Right lung (tissue), 5 donors: ENCODE data around the gene IFNLR1. TPM values are rescaled to one million over a fixed set of nuclear protein-coding genes. Genes with fewer than 3 reads are reported as not detected.

Experiments
- DNase-seq, 2 donors: peaks; one replicate each; pipeline ENCODE4 v3.0.0-alpha.2; 2013
- polyA plus RNA-seq, 5 donors: library from polyadenylated mRNA; unstranded; fragments of 120-200 nt; gene quantifications; one replicate each; pipeline versions ENCODE4 v1.2.1 to v1.2.3, GENCODE V29; 2013; ENCODE audit warnings: inconsistent platforms in 1 of 5, low replicate concordance in 1 of 5; ENCODE audit not compliant: insufficient read length in 5 of 5, insufficient read depth in 1 of 5

IFNLR1 gene
- polyA plus RNA-seq, 5 donors = 2.5 to 4.7 (median 3.0) TPM

DNA sequence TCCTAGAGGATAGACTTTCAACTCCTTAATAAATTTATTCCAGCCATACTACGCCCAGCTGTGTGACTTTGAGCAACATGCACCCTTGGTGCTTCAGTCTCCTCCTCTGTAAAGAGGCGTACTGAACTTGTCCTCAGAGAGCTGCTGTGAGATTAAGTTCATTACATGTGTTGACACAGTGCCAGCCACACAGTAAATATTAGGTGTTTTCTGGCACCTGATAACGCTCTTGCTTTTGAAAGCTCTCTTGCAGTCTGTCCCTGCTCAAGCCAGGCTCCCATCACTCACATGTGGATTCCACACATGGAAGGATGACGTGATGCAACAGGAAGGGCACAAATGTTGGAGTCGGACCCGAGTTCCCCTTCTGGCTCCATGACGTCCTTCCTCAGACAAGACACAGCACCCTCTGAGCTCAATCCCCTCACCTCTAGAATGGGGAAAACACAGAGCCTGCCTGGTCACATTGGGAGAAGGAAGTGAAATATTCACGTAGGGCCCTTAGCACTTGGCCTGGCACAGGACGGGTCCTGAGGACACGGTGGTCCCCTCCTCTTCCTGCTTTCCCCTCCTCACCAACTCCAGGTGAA, 7.7 kb downstream of the IFNLR1 start:
- no peak for DNase-seq

DNA sequence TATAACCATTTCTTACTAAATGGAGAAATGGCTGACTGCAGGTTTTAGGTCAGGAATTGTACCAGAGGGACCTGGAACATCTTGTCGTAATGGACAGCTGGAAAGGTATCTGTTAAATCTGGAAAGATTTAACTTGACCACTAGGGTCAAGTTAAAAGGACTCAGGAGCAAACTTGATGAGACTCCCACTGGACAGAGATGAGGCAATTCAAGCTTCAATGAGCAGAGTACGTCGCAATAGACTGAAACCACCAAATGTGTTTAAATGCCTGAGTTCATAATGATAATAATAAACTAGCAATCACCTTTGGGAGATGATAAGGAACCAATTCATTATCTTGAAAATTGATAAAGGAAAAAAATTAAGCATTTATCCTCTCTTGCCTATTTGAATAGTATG, 8.7 kb downstream of the IFNLR1 start:
- DNase-seq = no peak

GRCh38 chr1:24177161-24177560, 9.9 kb downstream of the IFNLR1 start:
- no peak for DNase-seq

DNA sequence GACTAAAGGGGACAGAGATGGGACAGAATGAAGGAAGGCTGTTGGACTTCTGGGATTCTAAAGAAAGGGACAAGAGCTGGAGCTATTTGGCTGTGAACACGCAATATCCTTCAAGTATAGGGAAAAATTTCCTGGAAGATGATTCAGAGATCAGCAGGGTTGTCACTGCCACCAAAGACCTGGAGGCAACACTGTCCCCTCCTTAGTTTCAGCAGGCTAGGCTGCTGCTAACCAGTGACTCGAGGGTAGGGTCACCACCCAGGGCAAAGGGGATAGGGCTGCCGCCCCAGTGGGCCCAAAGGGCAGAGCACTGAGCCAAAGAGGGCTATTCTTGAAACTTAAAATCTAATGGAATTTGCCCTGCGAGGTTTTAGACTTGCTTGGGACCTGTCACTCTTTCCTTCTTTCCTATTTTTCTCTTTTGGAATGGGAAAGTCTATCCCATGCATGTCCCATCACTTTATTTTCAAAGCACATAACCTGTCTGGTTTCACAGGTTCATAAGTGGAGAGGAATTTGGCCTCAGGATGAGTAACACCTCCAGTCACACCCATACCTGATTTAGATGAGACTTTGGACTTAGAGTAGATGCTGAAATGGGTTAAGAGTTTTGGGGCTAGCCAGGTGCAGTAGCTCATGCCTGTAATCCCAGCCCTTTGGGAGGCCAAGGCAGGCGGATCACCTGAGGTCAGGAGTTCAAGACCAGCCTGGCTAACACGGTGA, 11.9 kb downstream of the IFNLR1 start:
- no peak for DNase-seq

GRCh38 chr1:24173638-24174575, 13.2 kb downstream of the IFNLR1 start:
- no peak for DNase-seq

DNA sequence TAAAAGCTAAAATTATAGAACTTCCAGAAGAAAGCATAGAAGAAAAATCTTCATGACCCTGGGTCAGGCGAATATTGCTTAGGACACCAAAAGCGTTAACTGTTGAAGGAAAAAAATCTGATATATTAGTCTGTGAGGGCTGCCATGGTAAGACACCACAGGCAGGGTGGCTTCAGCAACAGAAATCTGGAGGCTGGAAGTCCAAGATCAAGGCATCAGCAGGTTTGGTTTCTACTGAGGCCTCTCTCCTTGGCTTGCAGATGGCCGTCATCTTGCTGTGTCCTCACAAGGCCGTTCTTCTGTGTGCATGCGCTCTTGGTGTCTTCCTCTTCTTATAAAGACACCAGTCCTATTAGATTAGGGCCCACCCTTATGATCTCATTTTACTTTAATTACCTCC, 14.5 kb downstream of the IFNLR1 start:
- no peak for DNase-seq

GRCh38 chr1:24169286-24169685, 17.8 kb downstream of the IFNLR1 start:
- DNase-seq = no peak

GRCh38 chr1:24168245-24168644, 18.8 kb downstream of the IFNLR1 start:
- DNase-seq = no peak

GRCh38 chr1:24167008-24167407, 20.1 kb downstream of the IFNLR1 start:
- DNase-seq = no peak

DNA sequence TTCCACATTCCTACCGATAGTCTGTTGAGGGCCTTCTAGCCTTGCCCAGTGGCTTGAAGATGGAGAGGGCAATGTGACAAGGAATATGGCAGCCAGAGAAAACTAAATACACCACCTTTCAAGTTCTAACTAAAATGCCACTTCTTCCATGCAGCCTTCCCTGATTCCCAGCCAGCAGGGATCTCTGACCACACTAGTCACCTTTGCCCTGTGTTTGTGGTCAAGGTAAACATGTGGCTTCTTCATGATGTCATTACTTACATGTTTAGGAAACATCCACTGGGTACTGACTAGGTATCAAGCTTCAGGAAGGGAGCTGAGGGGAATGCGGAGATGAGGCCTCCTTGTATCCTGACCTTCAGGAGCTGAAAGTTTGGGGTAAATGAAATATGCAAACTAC, 21.6 kb downstream of the IFNLR1 start:
- no peak for DNase-seq

DNA sequence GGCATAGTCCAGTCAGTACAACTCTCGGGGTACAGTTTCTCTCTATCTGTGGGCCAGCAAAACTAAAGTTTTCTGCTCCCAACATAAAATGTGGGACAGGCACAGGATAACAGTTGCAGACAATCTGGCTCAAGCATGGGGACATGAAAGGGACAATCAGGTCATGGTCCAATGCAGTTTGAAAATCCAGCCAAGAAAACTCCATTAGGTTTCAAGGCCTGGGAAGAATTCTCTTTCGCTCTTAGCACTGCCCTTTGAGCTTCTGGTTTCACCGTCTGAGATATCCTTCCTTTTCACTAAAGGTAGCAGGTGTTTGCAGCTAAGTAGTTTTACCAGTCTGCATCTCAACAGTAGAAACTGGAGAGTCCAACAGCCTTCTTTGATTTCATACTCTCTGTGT, 23.1 kb downstream of the IFNLR1 start:
- no peak for DNase-seq

DNA sequence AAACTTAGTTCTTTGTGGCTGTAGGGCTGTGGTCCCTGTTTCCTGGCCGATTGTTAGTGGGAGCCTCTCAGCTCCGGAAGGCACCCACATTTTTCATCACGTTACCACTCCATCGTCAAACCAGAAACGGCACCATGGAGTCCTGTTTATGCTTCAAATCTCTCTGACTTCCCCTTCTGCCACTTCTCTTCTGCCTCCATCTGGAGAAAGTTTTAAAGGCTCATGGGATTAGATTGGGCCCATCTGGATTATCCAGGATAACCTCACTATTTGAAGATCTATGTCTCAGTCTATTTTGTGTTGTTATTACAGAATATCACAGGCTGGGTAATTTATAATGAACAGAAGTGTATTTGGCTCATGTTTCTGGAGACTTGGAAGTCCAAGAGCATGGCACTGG, 24.9 kb downstream of the IFNLR1 start:
- no peak for DNase-seq

DNA sequence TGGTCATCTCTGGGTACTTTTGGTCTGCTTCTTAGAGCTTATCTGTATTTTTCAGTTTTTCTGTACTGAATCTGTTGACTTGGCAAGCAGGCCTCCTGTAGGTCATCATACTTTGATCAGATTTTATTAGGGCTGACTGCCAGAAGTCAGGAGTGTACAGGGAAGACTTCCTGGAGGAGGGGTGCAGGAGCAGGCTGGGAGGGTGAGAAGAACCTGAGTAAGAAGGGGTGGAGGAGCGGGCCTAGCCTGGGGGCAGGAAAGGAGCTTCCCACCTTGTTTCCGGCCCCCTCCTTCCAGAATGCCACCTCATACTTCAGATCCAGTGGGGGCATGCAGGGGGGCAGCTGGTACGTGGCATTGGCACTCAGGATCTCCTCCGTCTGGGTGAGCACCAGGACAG, 25.8 kb downstream of the IFNLR1 start:
- DNase-seq = no peak

GRCh38 chr1:24159366-24159765, 27.7 kb downstream of the IFNLR1 start:
- DNase-seq = no peak

GRCh38 chr1:24157918-24158481, 29.1 kb downstream of the IFNLR1 start:
- no peak for DNase-seq

DNA sequence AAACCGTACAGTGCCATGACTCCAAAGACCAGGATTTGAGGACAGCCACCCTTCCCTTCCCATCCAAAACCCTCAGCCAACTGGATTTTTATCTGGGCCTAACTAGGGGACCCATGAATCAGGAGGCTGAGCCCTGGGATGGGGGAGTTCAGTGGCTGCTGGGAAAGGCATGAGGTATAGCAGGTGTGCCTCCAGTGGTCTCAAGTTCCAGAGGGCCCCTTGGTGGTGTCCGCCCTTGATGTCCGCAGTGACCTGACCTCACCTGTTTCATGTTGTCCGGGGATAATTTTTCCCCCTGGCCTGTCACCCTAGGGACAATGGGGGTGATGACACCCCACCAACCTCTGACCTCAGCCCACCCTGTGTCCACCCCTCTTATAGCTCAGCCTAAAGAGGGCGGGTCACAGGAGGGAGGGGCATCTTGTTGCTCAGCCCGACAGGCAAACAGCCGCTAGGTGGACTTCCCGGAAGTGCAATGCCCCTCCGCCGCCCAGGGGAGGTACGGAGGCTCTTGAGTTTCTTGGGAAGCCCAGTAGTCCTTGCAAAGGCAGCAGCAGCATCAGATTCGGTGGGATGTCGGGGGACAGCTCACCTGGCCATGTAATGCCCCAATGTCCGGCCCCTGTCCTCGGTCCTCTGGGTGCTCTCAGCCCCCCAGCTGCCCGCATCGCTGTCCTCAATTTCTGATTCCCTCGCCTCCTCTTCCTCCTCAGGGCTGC, 30.4 kb downstream of the IFNLR1 start:
- no peak for DNase-seq

- no peak for DNase-seq
Measured at GRCh38 chr1:24155011-24155782, 31.9 kb downstream of the IFNLR1 start.

GRCh38 chr1:24154215-24154614, 32.9 kb downstream of the IFNLR1 start:
- no peak for DNase-seq

DNA sequence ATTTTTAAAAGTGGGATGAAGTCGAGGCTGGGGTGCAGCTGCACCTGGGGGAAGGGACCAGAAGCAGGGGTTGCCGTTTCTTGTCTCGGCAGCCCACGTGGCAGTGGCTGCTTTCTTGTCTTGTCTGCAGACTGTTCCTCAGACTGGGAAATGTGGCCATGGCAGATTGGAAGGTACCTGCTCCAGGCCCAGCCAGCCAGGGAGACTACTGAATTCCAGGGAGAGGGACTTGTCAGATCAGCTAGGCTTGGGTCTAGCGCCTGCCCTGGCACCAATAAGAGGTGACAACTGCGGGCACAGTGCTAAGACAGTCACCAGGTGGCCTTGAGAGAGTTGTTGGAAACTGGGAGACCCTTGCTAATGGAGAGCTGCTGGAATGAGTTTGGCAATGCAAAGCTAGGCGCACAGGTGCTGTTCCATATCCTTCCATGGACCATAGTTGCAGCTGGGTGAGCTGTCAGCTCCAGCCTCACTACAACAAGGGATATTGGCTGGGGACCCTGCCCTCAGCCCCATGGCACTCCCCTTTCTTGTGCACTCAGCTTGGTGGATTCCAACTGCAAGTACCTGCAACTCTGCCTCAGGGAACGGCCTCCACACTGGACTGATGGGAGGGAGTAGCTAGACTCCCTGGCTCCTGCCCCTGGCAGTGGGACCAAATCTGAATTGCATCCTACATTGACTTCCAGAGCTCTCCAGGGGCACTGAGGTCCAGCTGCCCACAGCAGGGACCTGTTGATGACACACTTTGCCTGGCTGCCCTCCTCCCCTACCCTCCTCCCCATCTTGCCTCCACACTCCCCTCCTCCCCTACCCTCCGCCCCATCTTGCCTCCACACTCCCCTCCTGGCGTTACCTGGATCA, 34.2 kb downstream of the IFNLR1 start:
- no peak for DNase-seq

DNA sequence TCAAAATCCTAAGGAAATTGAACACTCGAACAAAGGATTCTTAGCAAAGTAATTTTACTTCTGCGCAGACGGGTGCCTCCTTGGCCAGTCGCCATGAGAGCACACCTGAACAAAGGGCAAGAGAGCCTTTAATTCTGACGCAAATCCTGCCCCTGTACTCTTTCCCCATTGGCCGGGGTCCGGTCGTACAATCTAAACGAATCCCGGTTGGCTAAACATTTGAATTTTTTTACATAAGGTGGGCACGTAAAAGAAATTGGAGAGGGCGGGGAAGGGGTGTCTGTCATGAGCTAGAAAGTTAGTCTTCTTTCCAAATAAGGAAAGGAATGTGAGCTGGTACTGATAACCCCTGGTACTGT, 35.9 kb downstream of the IFNLR1 start:
- DNase-seq = peak; percentile 36 to 38
